HG03439 (cell line): ENCODE results near the gene PAX5.

Experiments
- ATAC-seq: cut with Tn5 transposase; IDR thresholded peaks from one replicate; pipeline ENCODE4 v1.9.1; 2021; ENCODE audit warnings: mild to moderate bottlenecking, moderate library complexity; ENCODE audit not compliant: unreplicated experiment

Gene PAX5

GRCh38 chr9:36865731-36866635, 168.1 kb downstream of the PAX5 start:
- no peak for ATAC-seq

DNA sequence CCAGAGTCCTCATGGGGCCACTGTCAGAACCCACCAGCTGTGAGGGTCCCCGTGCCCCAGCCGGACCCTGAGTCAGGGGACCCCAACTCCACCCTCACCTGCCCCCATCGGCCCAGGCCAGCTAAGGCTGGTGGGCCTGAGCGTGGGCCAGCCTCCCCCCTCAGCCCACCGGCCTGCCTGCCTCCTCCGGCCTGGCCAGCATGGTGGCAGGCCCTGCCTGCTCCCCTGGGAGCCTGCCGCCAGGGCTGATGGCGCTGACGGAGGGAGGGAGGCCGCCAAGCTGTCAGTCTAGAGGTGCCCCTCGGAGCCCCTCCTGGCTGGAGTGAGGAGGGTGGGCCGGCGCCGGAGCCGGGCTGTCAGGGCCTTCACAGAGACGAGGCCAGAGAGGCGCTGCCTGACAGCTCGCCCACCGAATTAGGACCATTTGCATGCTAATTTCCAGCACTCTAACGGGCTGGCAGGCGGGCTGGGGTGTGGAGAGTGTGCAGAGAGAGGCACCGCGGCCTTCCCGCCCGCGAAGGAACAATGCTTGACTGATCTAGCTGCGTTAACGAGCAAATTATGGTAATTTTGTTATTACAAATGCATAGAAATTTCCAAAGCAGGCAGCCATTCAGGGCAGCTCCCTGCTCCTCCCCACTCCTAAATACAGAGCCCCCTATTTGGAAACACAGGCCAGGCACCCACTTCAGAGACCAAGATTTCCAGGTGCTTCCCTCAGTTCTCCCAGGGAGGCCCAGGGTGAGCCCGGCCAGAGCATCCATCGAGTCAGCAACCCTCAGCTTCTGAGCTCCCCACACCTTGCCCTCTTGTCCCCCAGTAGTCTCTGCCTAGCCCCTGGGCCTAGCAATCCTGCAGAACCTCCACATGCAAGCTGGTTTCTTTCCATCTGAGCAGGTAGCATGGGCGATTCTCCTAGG, 169.3 kb downstream of the PAX5 start:
- ATAC-seq, result no peak

DNA sequence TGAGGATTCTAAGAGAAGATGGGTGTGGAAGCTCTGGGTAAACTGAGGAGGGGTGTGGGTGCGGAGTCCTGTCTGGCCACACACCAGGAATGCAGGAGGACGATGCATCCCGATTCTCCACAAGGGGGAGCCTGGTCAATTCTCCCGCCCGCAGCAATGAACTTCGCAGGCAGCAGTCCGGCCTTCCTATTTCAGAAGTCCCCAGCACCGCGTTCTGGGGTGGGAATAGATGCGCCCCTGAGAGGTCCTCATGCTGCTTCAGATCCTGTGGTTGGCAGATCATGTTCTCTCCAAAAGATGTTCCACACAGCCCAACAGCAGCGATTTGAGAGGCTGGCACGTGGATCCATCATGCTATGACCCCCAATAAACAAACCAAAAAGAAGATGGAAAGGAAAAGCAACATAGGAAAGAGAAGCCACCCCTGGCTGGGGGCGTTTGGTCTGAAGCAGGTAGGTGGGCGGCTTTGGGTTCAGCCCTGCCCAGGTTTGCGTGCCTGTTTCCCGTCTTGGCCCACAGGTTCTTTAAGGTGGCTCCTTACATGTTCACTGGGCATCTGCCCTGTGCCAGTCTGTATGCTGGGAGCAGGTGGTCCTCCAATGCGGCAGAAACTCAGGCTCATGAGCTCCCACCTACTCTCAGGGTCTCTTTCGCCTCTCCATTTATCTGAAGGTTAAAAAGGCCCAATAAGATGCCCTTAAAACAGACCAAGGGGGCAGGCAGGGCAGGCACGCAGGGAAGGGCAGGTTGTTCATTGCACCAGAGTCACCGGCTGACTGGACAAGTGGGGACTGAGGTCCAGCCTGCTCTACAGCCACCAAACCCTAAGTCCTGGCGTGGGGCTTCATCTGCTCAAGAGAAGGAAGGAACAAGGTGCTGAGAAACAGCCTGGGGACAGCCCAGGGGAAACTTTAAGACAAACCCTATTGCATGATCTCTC, 171.6 kb downstream of the PAX5 start:
- no peak for ATAC-seq

GRCh38 chr9:36861528-36862205, 172.4 kb downstream of the PAX5 start:
- no peak for ATAC-seq

DNA sequence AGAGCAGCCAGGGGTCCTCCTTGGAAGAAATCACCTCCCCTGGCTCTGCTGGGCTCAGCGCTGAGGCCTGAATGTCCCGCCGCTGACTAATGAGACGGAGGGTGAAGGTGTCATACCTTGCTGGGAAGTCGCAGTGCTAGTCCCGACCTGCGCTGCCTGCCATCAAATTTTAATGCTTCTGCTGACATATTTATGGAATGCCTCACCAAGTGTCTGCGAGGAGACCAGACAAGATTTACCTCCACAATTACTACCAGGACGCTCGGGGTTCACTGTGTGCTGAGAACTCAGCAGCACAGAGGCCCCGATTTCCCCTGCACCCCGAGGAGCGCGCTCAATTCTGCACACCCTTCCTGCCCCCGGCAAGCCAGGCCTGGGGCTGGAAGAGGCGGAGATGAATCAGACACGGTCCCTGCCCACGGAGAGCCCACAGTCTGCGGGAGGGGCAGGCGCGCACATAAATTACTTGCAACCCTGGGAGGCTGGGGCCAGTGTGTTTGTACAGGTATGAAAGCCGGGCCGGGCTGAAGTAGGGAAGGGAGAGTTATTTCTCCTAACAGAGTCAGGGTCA, 175.2 kb downstream of the PAX5 start:
- no peak for ATAC-seq

- ATAC-seq, result no peak
Measured at GRCh38 chr9:36855448-36856315, 178.4 kb downstream of the PAX5 start.

- ATAC-seq, result no peak
Measured at GRCh38 chr9:36854751-36855150, 179.3 kb downstream of the PAX5 start.

DNA sequence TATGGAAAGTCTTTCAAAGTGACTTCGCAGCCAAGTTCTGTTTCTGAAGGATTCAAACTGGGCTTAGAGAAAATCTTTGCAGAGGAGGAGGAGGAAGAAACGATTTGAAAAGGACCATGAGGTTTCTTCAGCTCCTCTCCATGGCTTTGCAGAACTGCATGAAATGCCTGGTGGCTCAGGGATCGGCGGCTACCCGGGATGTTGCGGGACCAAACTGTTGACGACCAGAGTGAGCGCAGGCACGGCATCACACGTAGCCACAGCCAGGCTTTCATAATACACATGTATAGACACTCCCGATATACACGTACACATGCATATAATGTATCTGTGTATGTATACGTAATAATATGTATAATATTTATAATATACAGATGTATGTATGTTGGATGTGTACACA, 180.0 kb downstream of the PAX5 start:
- ATAC-seq, result no peak

DNA sequence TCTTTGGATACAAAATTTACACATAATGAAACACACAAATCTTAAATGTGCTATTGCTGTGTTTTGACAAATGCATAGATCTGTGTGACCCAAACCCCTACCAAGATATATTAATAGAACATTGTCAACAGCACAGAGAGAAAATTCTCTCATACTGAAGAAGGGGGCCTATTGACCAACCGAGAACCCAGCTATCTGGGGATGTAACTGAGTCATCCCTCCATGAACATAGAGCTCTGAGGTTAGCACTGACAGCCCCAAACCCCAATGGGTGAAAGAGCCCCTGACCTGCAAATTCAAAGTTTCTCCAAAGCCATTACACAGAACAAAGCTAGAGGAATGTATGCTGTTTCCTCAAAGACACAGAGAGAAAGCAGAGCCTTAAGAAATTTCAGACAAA, 180.8 kb downstream of the PAX5 start:
- ATAC-seq, result no peak

GRCh38 chr9:36849943-36850342, 184.1 kb downstream of the PAX5 start:
- ATAC-seq, result no peak

GRCh38 chr9:36848946-36849345, 185.1 kb downstream of the PAX5 start:
- no peak for ATAC-seq

GRCh38 chr9:36847781-36848673, 186.0 kb downstream of the PAX5 start:
- ATAC-seq, result no peak

DNA sequence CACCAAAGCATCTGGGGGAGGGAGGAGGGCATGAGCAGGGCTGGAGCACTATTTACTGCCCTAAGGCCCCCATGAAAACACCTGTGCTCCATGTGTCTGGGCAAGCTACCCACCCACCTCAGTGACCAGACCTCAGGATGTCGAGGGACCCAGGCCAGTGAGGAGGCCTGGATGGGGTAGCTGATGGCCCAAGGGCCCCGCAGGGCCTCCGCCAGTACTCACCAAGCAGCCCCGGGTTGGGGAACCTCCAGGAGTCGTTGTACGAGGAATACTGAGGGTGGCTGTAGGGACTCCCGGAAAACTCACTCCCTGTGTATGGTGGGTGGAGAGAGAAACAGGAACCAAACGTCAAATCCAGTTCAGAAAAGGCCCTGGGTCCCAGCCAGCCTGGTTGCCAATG, 187.4 kb downstream of the PAX5 start:
- no peak for ATAC-seq

GRCh38 chr9:36845844-36846243, 188.2 kb downstream of the PAX5 start:
- no peak for ATAC-seq

DNA sequence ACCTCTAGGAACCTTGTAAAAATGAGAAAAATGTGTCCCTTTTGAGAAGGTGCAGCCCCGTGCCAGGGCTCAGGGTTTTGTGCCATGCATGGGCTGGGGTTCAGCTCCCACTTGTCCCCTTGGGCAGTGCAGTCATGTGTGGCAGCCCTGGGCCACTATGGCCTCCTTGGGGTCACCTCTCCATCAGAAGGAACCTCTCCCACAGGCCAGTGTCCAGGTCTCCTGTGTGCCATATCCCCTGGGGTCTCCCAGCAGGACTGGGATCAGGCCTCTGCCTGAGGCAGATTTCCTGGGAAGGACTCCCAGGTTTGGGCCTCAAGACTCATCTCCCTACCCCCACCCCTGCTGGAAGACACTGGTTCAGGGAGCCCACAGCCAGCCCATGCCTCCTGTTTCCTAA, 189.1 kb downstream of the PAX5 start:
- ATAC-seq, result no peak

DNA sequence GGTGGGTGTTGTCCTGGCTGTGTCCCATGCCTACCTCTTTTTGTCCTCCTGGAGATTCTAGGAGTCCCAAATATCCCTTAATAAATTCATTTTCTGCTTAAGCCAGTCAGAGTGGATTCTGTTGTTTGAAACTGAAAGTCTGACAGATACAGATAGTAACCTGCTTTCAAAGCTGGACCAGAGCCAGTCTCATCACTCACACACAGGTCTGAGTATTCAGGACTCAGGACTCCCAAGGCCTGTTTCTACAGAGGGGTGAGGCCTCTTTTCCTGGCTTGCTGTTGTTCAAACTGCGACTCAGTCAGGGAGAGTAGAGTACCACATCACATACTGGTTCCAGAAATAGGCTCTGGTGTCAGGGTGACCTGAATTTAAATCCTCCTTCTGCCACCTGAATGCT, 190.1 kb downstream of the PAX5 start:
- ATAC-seq, result no peak

DNA sequence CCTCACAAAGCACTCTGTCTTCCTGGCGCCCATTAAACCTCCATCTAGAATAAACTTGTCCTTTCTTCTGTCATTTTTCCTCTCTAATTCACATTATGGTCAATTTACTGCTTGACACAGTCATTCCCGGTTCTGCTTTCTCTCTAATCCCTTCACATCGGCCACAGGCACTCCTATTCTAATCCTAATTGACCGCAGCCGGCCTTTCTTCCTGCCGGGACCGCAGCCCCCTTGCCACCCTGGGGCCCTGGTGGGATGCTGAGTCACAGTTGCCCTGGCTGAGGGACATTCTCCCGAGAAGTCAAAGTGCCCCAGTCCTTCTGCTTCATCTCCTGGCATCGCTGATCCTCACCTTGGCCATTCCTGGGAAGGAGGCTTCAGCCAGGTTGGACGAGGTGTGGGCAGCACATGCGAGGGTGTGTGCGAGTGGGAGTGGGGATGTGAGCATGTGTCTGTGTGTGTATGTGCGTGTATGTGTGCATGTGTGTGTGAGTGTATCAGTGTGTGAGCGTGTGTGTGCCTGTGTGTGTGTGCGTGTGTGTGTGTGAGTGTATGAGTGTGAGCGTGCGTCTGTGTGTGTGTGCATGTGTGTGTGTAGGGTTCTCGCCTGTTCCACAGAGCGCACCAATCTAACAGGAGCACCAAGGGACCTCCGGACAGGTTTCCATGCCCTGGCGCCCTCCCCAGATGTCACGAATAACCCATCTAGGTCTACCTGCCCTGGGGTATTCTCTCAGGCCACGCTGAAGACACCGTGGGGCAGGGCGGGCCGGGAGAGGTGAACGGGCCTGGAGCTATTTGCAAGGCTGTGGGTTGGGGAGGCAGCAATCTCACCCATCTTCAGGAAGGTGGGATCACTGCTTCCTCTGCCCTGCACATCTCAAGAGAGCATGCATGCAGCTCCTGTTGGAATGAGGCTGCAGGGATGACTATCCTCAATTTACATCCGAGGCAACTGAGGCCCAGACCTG, 191.2 kb downstream of the PAX5 start:
- ATAC-seq, result no peak
